NK-92 (cell line): ENCODE measurements around the gene DENND6B.

Experiments
- DNase-seq: peaks from one replicate; lab custom pipeline; 2025; ENCODE audit not compliant: unreplicated experiment; lab: John Stamatoyannopoulos, UW

The DENND6B gene

DNA sequence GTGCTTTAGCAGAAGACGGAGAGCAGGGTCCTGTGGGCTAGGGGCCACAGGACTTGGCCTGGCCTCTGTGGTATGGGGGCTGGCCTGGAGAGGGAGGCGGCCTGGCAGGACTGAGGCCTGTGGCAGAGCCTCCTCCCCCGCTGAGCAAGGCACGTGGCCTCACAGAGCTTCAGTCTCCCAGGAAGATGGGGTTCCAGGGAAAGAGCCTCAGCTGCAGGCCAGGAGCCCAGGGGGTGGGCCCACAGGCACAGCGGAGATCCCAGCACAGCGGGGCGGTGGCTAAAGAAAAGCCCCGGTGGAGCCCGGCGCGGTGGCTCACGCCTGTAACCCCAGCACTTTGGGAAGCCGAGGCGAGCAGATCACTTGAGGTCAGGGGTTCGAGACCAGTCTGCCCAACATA is 67.5 kb downstream of the DENND6B start:
- no peak for DNase-seq
